Panc1 (cell line): ENCODE measurements around the gene KMT2A. TPM values are rescaled to one million over a fixed set of nuclear protein-coding genes. Genes with fewer than 3 reads are reported as not detected.
A peak's percentile ranks its signal among the peaks of the same experiment; 100 is the strongest.

Experiments
- ATAC-seq: fragments of 200-7000 bp; cut with Tn5 transposase; 2 replicates; pipeline ENCODE4 v1.9.1; 2020; ENCODE audit warnings: mild to moderate bottlenecking, moderate library complexity
- BruUV-seq: library from RNA; stranded (reverse); fragments of 400-500 nt; replicated peaks from 2 replicates; lab custom pipeline; 2021; lab: Mats Ljungman, UMichigan
- CTCF ChIA-PET: fragments of 300-600 bp; sonication (Branson Sonifier 250); formaldehyde crosslinking; loops from one replicate; lab custom pipeline; 2022; ENCODE audit warnings: antibody characterized with exemption; lab: Charles Lee
- POLR2A ChIA-PET: fragments of 300-600 bp; sonication (Branson Sonifier 250); formaldehyde crosslinking; loops from one replicate; lab custom pipeline; 2022; ENCODE audit warnings: antibody characterized with exemption; lab: Charles Lee
- DNase-seq: peaks from one replicate; pipeline ENCODE4 v3.0.0-alpha.2; 2010; ENCODE audit warnings: low read depth, low spot score
- H3K27ac ChIP-seq: 2 replicates; pipeline ENCODE4 v1.5.1; 2011; ENCODE audit warnings: mild to moderate bottlenecking, low read length, inconsistent platforms
- H3K27me3 ChIP-seq: fragments of 200-500 bp; sonication (Bioruptor generic); 2 replicates; pipeline ENCODE4 v1.6.0; 2014; ENCODE audit warnings: low read length, inconsistent platforms; ENCODE audit not compliant: control insufficient read depth, insufficient read depth
- H3K36me3 ChIP-seq: fragments of 200-500 bp; sonication (Bioruptor generic); 2 replicates; pipeline ENCODE4 v1.5.1; 2014; ENCODE audit warnings: inconsistent platforms, mild to moderate bottlenecking, low read length, moderate library complexity; ENCODE audit not compliant: control insufficient read depth, insufficient read depth
- H3K4me1 ChIP-seq: 2 replicates; pipeline ENCODE4 v1.5.1; 2011; ENCODE audit warnings: inconsistent platforms, mild to moderate bottlenecking, low read length, moderate library complexity; ENCODE audit not compliant: control insufficient read depth, insufficient read depth
- H3K4me3 ChIP-seq, 2 experiments: 2 replicates each; pipeline ENCODE4 v1.5.1; 2011 to 2012; ENCODE audit warnings: low read depth in 2 of 2, low read length in 2 of 2, mild to moderate bottlenecking in 2 of 2, inconsistent platforms in 1 of 2, moderate library complexity in 1 of 2
- H3K9me3 ChIP-seq: fragments of 200-500 bp; sonication (Bioruptor generic); 2 replicates; pipeline ENCODE4 v1.5.1; 2014; ENCODE audit warnings: low read depth, mild to moderate bottlenecking, inconsistent platforms, low read length, moderate library complexity; ENCODE audit not compliant: control insufficient read depth, insufficient read depth
- CTCF ChIP-seq: fragments of 450-650 bp; IDR thresholded peaks from 2 replicates; pipeline ENCODE4 v1.5.1; 2017; ENCODE audit warnings: mild to moderate bottlenecking
- POLR2AphosphoS5 ChIP-seq: IDR thresholded peaks from 2 replicates; pipeline ENCODE4 v1.6.1; 2012; ENCODE audit warnings: mild to moderate bottlenecking, low read depth, low read length, moderate library complexity
- REST ChIP-seq, 2 experiments: IDR thresholded peaks; 2 replicates each; pipeline ENCODE4 v1.6.1; 2011 to 2012; ENCODE audit warnings: low read depth in 2 of 2, control low read depth in 1 of 2, low read length in 1 of 2, mild to moderate bottlenecking in 1 of 2, moderate library complexity in 1 of 2; ENCODE audit not compliant: insufficient read depth in 1 of 2
- SIN3A ChIP-seq: IDR thresholded peaks from 2 replicates; pipeline ENCODE4 v1.6.1; 2012; ENCODE audit warnings: low read depth, mild to moderate bottlenecking, low read length, moderate library complexity, borderline replicate concordance; ENCODE audit not compliant: insufficient read depth
- TCF7L2 ChIP-seq: IDR thresholded peaks from 2 replicates; pipeline ENCODE4 v1.6.1; 2011; ENCODE audit warnings: mild to moderate bottlenecking, low read depth, low read length, inconsistent platforms
- in situ Hi-C: cut with HindIII; loops from 2 replicates; pipeline ENCODE4 v1.10.0; 2016; ENCODE audit warnings: low sequenced_read_pairs, low pct_unique_long_range_greater_than_20kb
- intact Hi-C: fragments of 100-400 bp; cut with micrococcal nuclease; formaldehyde crosslinking; loops from one replicate; pipeline ENCODE4 v1.10.0; 2022; ENCODE audit not compliant: unreplicated experiment
- total RNA-seq: library from RNA; stranded (reverse); gene quantifications from one replicate; pipeline ENCODE4 v1.2.1, GENCODE V29; 2021; ENCODE audit not compliant: unreplicated experiment

Gene KMT2A
- total RNA-seq, 1 experiment from 2014 or later: 139 TPM

GRCh38 chr11:118412921-118413320 is 23.4 kb upstream of the KMT2A start:
- Histone ChIP-seq H3K36me3 (peaks cover 17% of the 10 kb centered on the region), H3K9me3 (no peaks in the 10 kb centered on the region), H3K27me3 (no peaks in the 10 kb centered on the region), H3K27ac (peak overlapping the region; percentile 96), H3K4me1 (peaks cover 75% of the 10 kb centered on the region), H3K4me3 (no peak overlapping the region)
- ChIA-PET CTCF (no interaction called here), POLR2A (interaction anchor here (0.6 kb wide), 1 partner anchor 79 kb away, joined by 3 read pairs; no protein-coding TSS in a partner anchor)
- in situ Hi-C loops (no loop called here), intact Hi-C loops (no loop called here)
- no peak for TF ChIP-seq CTCF
- TF ChIP-seq SIN3A: no peak
- no peak for TF ChIP-seq REST (IDR thresholded peaks at IDR 0.05; ENCODE audit: insufficient read depth in 1 of 2, low read depth in 2 of 2, low read length in 1 of 2)
- TF ChIP-seq POLR2AphosphoS5: no peak
- TF ChIP-seq TCF7L2: no peak
- no peak for DNase-seq
- ATAC-seq: no peak
- BruUV-seq: no TSS peak

GRCh38 chr11:118415062-118415738 is 21.1 kb upstream of the KMT2A start:
- ATAC-seq (peak; percentile 26; the same call in 1 of the 2 replicates), DNase-seq (no peak)
- no TSS peak for BruUV-seq
- TF ChIP-seq CTCF (no peak), SIN3A (no peak), REST (IDR thresholded peaks at IDR 0.05; ENCODE audit: insufficient read depth in 1 of 2, low read depth in 2 of 2, low read length in 1 of 2) (no peak), POLR2AphosphoS5 (no peak), TCF7L2 (no peak)
- ChIA-PET CTCF (no interaction called here), POLR2A (interaction anchor here (0.6 to 0.7 kb wide), 3 partner anchors 8 to 81 kb away, joined by 3 to 10 read pairs (median 9); no protein-coding TSS in a partner anchor)
- peak overlapping the region; percentile 96 for H3K27ac ChIP-seq
- no peak overlapping the region for H3K4me3 ChIP-seq
- H3K27me3 ChIP-seq: no peaks in the 10 kb centered on the region
- H3K36me3 ChIP-seq: peaks cover under 1% of the 10 kb centered on the region
- H3K4me1 ChIP-seq: peaks cover 66% of the 10 kb centered on the region
- intact Hi-C loops (no loop called here), in situ Hi-C loops (no loop called here)
- H3K9me3 ChIP-seq: no peaks in the 10 kb centered on the region
